Lower leg skin (tissue), 3 donors: Measurements from ENCODE around the gene CNOT9.

Source experiments
- POLR2A ChIP-seq, 2 donors: fragments of 450-650 bp; IDR thresholded peaks; one replicate each; pipeline ENCODE4 v1.6.1; 2016 to 2017; ENCODE audit warnings: antibody characterized with exemption in 2 of 2, mild to moderate bottlenecking in 1 of 2, moderate library complexity in 1 of 2
- TF ChIP-seq, protein P1 (sequence below), 3 donors: fragments of 450-650 bp; IDR thresholded peaks; one replicate each; pipeline ENCODE4 v1.5.1; 2016; ENCODE audit warnings: antibody characterized with exemption in 3 of 3, mild to moderate bottlenecking in 3 of 3, moderate library complexity in 2 of 3

GRCh38 chr2:218638372-218638771 lies 69.7 kb downstream of the CNOT9 start:
- TF ChIP-seq, protein P1, sequence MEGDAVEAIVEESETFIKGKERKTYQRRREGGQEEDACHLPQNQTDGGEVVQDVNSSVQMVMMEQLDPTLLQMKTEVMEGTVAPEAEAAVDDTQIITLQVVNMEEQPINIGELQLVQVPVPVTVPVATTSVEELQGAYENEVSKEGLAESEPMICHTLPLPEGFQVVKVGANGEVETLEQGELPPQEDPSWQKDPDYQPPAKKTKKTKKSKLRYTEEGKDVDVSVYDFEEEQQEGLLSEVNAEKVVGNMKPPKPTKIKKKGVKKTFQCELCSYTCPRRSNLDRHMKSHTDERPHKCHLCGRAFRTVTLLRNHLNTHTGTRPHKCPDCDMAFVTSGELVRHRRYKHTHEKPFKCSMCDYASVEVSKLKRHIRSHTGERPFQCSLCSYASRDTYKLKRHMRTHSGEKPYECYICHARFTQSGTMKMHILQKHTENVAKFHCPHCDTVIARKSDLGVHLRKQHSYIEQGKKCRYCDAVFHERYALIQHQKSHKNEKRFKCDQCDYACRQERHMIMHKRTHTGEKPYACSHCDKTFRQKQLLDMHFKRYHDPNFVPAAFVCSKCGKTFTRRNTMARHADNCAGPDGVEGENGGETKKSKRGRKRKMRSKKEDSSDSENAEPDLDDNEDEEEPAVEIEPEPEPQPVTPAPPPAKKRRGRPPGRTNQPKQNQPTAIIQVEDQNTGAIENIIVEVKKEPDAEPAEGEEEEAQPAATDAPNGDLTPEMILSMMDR (IDR thresholded peaks at IDR 0.05): no peak
- TF ChIP-seq POLR2A (IDR thresholded peaks at IDR 0.05): no peak
